Activated CD4-positive, alpha-beta T cell treated with anti-CD3 and anti-CD28 coated beads, Interleukin-2, amount 50 U/mL, for 1 hour (primary cell): Measurements from ENCODE around the gene ARHGAP15.

ENCODE experiments used
- DNase-seq: peaks from one replicate; pipeline ENCODE4 v3.0.0-alpha.2; 2020

The ARHGAP15 gene

GRCh38 chr2:143802871-143803650 is 673.8 kb downstream of the ARHGAP15 start:
- no peak for DNase-seq

GRCh38 chr2:143803936-143804335 is 674.7 kb downstream of the ARHGAP15 start:
- DNase-seq = no peak

- DNase-seq = no peak
These were observed 676.4 kb downstream of the ARHGAP15 start for GRCh38 chr2:143805666-143806065.

GRCh38 chr2:143807192-143807591 is 678.0 kb downstream of the ARHGAP15 start:
- DNase-seq = no peak

- DNase-seq = no peak
These were observed 678.5 kb downstream of the ARHGAP15 start for GRCh38 chr2:143807671-143808070.

GRCh38 chr2:143808166-143808565 is 678.9 kb downstream of the ARHGAP15 start:
- no peak for DNase-seq

GRCh38 chr2:143815082-143815481 is 685.9 kb downstream of the ARHGAP15 start:
- no peak for DNase-seq

- no peak for DNase-seq
These were observed 687.7 kb downstream of the ARHGAP15 start for GRCh38 chr2:143816916-143817315.
